Measurements from ENCODE around the gene LRRC55.

Gene LRRC55

DNA sequence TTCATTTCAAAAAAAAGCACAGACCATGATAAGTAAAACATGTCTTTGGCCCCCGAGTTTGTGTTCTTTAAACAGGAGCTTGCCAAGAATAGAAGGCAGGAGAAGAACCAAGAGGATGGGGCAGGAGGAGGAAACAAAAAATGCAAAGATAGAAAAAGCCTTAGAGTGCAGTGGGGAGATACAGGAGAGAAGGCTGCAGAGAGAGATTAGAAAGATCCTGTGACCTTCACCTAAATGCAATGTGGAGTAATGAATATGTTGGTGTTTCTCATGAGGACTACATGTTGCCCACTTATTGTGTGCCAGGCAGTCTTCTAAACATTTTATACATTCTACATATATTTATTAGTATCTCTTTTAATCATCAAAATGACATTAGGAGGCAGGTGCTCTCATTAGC is 57.6 kb downstream of the LRRC55 start:
- DNase-seq: no peak

DNA sequence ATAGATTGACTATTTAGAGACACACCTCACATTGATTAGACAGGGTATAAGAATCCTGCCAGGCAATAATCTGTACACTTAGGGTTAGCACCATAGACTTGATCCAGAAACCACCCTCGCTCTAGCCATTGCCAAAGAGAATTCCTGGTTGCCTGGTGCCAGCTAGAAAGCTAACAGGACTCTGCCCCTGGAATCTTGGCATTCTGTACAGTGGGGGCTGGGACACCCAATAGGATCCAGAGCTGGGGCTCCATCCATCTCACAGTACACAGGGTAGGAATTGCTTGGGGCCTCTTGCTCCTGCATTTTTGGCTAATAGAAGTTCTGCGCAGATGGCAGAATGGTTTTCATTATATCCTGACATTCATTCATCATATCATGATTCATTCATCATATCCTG is 58.3 kb downstream of the LRRC55 start:
- DNase-seq: no peak

DNA sequence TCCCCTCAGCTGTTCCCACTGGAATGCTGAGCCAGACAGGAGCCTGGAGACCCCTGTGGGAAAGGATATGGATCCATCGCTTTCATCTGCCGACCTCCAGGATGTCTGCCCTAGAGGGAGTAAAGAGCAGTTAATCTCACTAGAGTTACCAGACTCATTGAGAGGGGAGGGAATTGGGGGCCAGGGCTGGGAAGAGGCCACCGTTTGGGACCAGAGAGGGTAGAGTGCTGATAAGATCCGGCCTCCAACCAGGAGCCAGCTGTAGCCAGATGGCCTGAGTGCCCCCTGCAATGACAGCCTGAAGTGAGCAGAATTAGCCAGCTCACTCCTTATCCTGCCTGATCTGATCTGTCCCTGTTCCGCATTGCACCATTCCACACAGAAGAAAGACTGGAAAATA is 59.0 kb downstream of the LRRC55 start:
- DNase-seq: no peak
